Measurements from ENCODE around the gene GTF2F2. TPM values are rescaled to one million over a fixed set of nuclear protein-coding genes. Genes with fewer than 3 reads are reported as not detected.

Gene GTF2F2
- total RNA-seq, 1 experiment from 2014 or later, result 21.7 TPM

DNA sequence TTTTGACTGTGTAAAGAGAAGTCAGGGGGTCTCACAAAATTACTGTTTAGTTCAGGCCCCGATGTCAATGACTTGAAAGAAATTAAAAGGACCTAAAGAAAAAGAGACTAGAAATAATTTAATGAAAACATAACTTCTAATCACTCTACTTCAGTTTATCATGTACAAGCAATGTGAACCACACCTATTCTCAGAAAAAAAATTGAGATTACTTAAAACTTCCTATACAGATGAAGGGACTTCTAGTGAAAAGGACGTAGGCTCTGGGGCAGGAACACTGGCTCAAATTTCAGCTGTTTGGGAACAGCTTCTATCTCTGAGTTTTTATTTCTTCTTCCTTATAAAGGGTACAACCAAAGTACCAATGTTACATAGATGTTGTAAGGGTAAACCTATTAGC, 182.7 kb downstream of the GTF2F2 start:
- Histone ChIP-seq H3K4me3 (ENCODE audit: low read depth in 2 of 2, low read length in 2 of 2) (no peak overlapping the region), H3K4me1 (ENCODE audit: control insufficient read depth, insufficient read depth, low read length) (no peaks in the 10 kb centered on the region), H3K27me3 (ENCODE audit: control insufficient read depth, insufficient read depth, low read length) (no peaks in the 10 kb centered on the region), H3K9me3 (ENCODE audit: control insufficient read depth, insufficient read depth, low read depth, low read length) (no peaks in the 10 kb centered on the region), H3K36me3 (ENCODE audit: control insufficient read depth, insufficient read depth, low read length) (no peaks in the 10 kb centered on the region), H3K27ac (ENCODE audit: low read length) (no peak overlapping the region)
- TF ChIP-seq CTCF (IDR thresholded peaks at IDR 0.05), result no peak
- TF ChIP-seq TCF7L2 (IDR thresholded peaks at IDR 0.05; ENCODE audit: low read depth, low read length), result no peak
- TF ChIP-seq, protein P1, sequence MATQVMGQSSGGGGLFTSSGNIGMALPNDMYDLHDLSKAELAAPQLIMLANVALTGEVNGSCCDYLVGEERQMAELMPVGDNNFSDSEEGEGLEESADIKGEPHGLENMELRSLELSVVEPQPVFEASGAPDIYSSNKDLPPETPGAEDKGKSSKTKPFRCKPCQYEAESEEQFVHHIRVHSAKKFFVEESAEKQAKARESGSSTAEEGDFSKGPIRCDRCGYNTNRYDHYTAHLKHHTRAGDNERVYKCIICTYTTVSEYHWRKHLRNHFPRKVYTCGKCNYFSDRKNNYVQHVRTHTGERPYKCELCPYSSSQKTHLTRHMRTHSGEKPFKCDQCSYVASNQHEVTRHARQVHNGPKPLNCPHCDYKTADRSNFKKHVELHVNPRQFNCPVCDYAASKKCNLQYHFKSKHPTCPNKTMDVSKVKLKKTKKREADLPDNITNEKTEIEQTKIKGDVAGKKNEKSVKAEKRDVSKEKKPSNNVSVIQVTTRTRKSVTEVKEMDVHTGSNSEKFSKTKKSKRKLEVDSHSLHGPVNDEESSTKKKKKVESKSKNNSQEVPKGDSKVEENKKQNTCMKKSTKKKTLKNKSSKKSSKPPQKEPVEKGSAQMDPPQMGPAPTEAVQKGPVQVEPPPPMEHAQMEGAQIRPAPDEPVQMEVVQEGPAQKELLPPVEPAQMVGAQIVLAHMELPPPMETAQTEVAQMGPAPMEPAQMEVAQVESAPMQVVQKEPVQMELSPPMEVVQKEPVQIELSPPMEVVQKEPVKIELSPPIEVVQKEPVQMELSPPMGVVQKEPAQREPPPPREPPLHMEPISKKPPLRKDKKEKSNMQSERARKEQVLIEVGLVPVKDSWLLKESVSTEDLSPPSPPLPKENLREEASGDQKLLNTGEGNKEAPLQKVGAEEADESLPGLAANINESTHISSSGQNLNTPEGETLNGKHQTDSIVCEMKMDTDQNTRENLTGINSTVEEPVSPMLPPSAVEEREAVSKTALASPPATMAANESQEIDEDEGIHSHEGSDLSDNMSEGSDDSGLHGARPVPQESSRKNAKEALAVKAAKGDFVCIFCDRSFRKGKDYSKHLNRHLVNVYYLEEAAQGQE (IDR thresholded peaks at IDR 0.05; ENCODE audit: insufficient read depth in 1 of 2, low read depth in 2 of 2, low read length in 1 of 2), result no peak
- no peak for TF ChIP-seq SIN3A (IDR thresholded peaks at IDR 0.05; ENCODE audit: borderline replicate concordance, insufficient read depth, low read depth, low read length)
- TF ChIP-seq POLR2AphosphoS5 (IDR thresholded peaks at IDR 0.05; ENCODE audit: low read depth, low read length), result no peak
- CTCF ChIA-PET, result no interaction called here
- POLR2A ChIA-PET, result no interaction called here
- intact Hi-C loops (cut with micrococcal nuclease; ENCODE audit: unreplicated experiment) (loop anchor here (5.0 kb wide), 1 partner anchor 261 kb away; no protein-coding TSS in a partner anchor), in situ Hi-C loops (cut with HindIII; ENCODE audit: low pct_unique_long_range_greater_than_20kb, low sequenced_read_pairs) (no loop called here)
- BruUV-seq (replicated peaks), result no TSS peak
- DNase-seq (ENCODE audit: low read depth, low spot score) (no peak), ATAC-seq (no peak)

GRCh38 chr13:45303866-45304265, 183.6 kb downstream of the GTF2F2 start:
- Histone ChIP-seq H3K27ac (ENCODE audit: low read length) (no peak overlapping the region), H3K27me3 (ENCODE audit: control insufficient read depth, insufficient read depth, low read length) (no peaks in the 10 kb centered on the region), H3K4me1 (ENCODE audit: control insufficient read depth, insufficient read depth, low read length) (no peaks in the 10 kb centered on the region), H3K9me3 (ENCODE audit: control insufficient read depth, insufficient read depth, low read depth, low read length) (no peaks in the 10 kb centered on the region), H3K36me3 (ENCODE audit: control insufficient read depth, insufficient read depth, low read length) (no peaks in the 10 kb centered on the region), H3K4me3 (ENCODE audit: low read depth in 2 of 2, low read length in 2 of 2) (no peak overlapping the region)
- in situ Hi-C loops (cut with HindIII; ENCODE audit: low pct_unique_long_range_greater_than_20kb, low sequenced_read_pairs) (no loop called here), intact Hi-C loops (cut with micrococcal nuclease; ENCODE audit: unreplicated experiment) (loop anchor here (5.0 kb wide), 1 partner anchor 262 kb away; no protein-coding TSS in a partner anchor)
- BruUV-seq (replicated peaks), result no TSS peak
- no peak for DNase-seq (ENCODE audit: low read depth, low spot score)
- ATAC-seq, result no peak
- POLR2A ChIA-PET, result no interaction called here
- CTCF ChIA-PET, result no interaction called here
- no peak for TF ChIP-seq CTCF (IDR thresholded peaks at IDR 0.05)
- no peak for TF ChIP-seq POLR2AphosphoS5 (IDR thresholded peaks at IDR 0.05; ENCODE audit: low read depth, low read length)
- TF ChIP-seq TCF7L2 (IDR thresholded peaks at IDR 0.05; ENCODE audit: low read depth, low read length), result no peak
- TF ChIP-seq, protein P1 (IDR thresholded peaks at IDR 0.05; ENCODE audit: insufficient read depth in 1 of 2, low read depth in 2 of 2, low read length in 1 of 2), result no peak
- TF ChIP-seq SIN3A (IDR thresholded peaks at IDR 0.05; ENCODE audit: borderline replicate concordance, insufficient read depth, low read depth, low read length), result no peak

All from Panc1 (cell line).